Gastroesophageal sphincter (tissue), 4 donors: ENCODE results near the gene SLC4A8. TPM values are rescaled to one million over a fixed set of nuclear protein-coding genes. Genes with fewer than 3 reads are reported as not detected.

Source experiments
- ATAC-seq: fragments of 150-250 bp; one replicate; pipeline ENCODE4 v1.9.1; 2016; ENCODE audit warnings: mild to moderate bottlenecking, moderate library complexity
- H3K27ac ChIP-seq, 4 donors: fragments of 200-600 bp; sonication (generic) in 3 of 4; 1 replicate in 3 of 4; 2 replicates in 1 of 4; pipeline ENCODE4 v1.5.1; 2016 to 2019
- H3K27me3 ChIP-seq: fragments of 200-600 bp; sonication (generic); one replicate; pipeline ENCODE4 v1.5.1; 2019
- H3K36me3 ChIP-seq, 2 donors: fragments of 200-600 bp; sonication (generic); one replicate each; pipeline ENCODE4 v1.5.1; 2019; ENCODE audit warnings: control low read depth in 1 of 2
- H3K4me1 ChIP-seq, 3 donors: fragments of 200-600 bp; sonication (generic); 1 replicate in 2 of 3; 2 replicates in 1 of 3; pipeline ENCODE4 v1.5.1; 2016 to 2019; ENCODE audit warnings: control low read depth in 2 of 3
- H3K4me3 ChIP-seq, 2 donors: fragments of 200-600 bp; sonication (generic); one replicate each; pipeline ENCODE4 v1.5.1; 2019; ENCODE audit warnings: mild to moderate bottlenecking in 1 of 2, moderate library complexity in 1 of 2
- H3K9me3 ChIP-seq, 3 donors: fragments of 200-600 bp; sonication (generic); one replicate each; pipeline ENCODE4 v1.5.1; 2017 to 2019; ENCODE audit warnings: control low read depth in 2 of 3
- EP300 ChIP-seq: sonication (generic); formaldehyde crosslinking; IDR thresholded peaks from one replicate; pipeline ENCODE4 v1.6.1; 2017; ENCODE audit warnings: antibody characterized with exemption, mild to moderate bottlenecking
- POLR2A ChIP-seq, 2 donors: fragments of 450-650 bp; IDR thresholded peaks; one replicate each; pipeline ENCODE4 v1.6.1; 2017; ENCODE audit warnings: antibody characterized with exemption in 2 of 2, mild to moderate bottlenecking in 2 of 2, moderate library complexity in 1 of 2
- POLR2AphosphoS5 ChIP-seq: sonication (generic); formaldehyde crosslinking; IDR thresholded peaks from one replicate; pipeline ENCODE4 v1.6.1; 2017; ENCODE audit warnings: antibody characterized with exemption
- WGBS, 2 donors: methylation state at CpG; one replicate each; pipeline ENCODE4 v1.1.5; 2018; ENCODE audit warnings: low coverage in 1 of 2; 5-methylcytosine and 5-hydroxymethylcytosine counted together
- total RNA-seq, 4 donors: library from RNA; depleted of rRNA; stranded (reverse); fragments of >200 nt; gene quantifications; one replicate each; pipeline ENCODE4 v1.1.0, GENCODE V29; 2016
- TF ChIP-seq, protein P1 (sequence below), 4 experiments: fragments of 200-600 bp in 2 of 4; fragments of 450-650 bp in 2 of 4; sonication (generic) in 1 of 4; IDR thresholded peaks; one replicate each; pipeline ENCODE4 v1.5.1; 2017 to 2019; ENCODE audit warnings: antibody characterized with exemption in 4 of 4, mild to moderate bottlenecking in 2 of 4, moderate library complexity in 2 of 4

SLC4A8 gene
- 1 to 10 TPM in 1 of 4 donors, under 1 TPM in 3; 0.27 to 5.3 (median 0.76) TPM for total RNA-seq

DNA sequence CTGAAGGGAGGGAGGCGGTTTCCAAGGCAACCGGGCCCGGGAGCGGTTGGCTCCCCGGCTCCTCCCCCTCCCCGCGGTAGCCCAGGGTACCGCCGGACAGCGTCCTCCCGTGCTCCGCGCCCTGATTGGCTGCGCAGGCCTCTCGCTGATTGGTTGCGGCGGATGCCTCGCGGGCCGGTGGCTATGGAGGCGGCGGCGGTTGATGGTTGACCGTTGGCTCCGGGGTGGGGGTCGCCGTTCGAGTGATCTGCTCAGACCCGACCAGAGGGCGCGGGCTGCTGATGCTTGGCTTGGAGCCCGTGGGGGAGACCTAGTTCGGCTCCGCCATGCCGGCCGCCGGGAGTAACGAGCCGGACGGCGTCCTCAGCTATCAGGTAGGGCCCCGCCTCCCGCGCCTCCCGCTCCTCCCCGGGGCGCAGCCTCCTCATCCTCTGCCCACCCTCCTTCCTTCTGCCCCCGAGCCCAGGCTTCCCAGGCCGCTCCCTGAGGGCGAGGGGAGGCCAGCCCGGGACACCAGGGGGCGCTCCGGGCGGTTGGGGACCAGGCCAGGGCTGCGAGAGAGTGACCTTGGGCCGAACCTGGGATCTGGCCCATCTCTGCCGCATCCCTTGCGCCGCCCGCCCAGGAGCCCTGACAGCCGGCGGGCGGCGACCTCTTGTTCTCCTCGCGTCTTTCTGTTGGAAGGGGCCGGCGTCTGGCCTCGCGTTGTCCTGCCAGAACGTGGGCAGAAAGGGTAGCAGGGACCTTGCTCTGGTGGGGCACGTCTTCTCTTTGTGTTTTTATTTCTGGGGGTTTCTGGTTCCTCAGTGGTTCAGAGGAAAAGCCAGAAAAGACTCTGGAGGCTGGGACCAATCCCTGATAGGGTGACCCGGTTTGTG lies at the start of gene SLC4A8:
Gene SLC4A8 (plus strand): TSS at position 170 of the 878 bp plus-strand sequence. CDS start 157 bp downstream, at position 327.
- H3K36me3 ChIP-seq, result no peaks in the 10 kb centered on the region
- peak within 1 kb of the TSS; percentile 48 to 68 for H3K4me3 ChIP-seq
- peak within 1 kb of the TSS in 2 of 4 donors; percentile 43 to 44 for H3K27ac ChIP-seq
- ATAC-seq, result peak; percentile 94
- no peaks in the 10 kb centered on the region for H3K9me3 ChIP-seq
- 13% methylated on average over 8 of the region's 73 CpGs; no CpG with 5 or more reads in 1 of the 2 donors for WGBS, 2 donors
- TF ChIP-seq POLR2A (IDR thresholded peaks at IDR 0.05), result no peak
- TF ChIP-seq EP300, result no peak
- TF ChIP-seq POLR2AphosphoS5, result no peak
- TF ChIP-seq, protein P1, sequence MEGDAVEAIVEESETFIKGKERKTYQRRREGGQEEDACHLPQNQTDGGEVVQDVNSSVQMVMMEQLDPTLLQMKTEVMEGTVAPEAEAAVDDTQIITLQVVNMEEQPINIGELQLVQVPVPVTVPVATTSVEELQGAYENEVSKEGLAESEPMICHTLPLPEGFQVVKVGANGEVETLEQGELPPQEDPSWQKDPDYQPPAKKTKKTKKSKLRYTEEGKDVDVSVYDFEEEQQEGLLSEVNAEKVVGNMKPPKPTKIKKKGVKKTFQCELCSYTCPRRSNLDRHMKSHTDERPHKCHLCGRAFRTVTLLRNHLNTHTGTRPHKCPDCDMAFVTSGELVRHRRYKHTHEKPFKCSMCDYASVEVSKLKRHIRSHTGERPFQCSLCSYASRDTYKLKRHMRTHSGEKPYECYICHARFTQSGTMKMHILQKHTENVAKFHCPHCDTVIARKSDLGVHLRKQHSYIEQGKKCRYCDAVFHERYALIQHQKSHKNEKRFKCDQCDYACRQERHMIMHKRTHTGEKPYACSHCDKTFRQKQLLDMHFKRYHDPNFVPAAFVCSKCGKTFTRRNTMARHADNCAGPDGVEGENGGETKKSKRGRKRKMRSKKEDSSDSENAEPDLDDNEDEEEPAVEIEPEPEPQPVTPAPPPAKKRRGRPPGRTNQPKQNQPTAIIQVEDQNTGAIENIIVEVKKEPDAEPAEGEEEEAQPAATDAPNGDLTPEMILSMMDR (IDR thresholded peaks at IDR 0.05), result peak; percentile 37 to 80 (median 45)
- H3K27me3 ChIP-seq, result peaks cover 24% of the 10 kb centered on the region
- H3K4me1 ChIP-seq, result peaks cover 0 to 13% (median 6%) of the 10 kb centered on the region in 3 donors

DNA sequence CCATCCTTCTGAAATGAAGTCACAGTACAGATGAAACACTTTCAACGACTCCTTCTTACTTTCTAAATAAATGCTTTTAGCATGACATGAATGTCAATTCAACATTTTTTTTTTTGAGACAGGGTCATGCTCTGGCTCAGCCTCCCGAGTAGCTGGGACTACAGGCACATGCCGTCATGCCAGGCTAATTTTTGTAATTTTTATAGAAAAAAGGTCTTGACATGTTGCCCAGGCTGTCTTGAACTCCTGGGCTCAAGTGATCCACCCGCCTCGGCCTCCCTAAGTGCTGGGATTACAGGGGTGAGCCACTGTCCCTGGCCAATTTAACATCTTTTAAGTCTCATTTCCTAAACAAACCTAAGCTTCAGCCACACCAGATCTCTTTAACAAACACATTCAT lies 49.8 kb upstream of the SLC4A8 start:
- Histone ChIP-seq H3K36me3 (no peaks in the 10 kb centered on the region), H3K9me3 (no peaks in the 10 kb centered on the region), H3K4me1 (peaks cover 0 to 11% (median 0%) of the 10 kb centered on the region in 3 donors), H3K27me3 (no peaks in the 10 kb centered on the region), H3K4me3 (no peak overlapping the region), H3K27ac (no peak overlapping the region)
- no peak for TF ChIP-seq POLR2A (IDR thresholded peaks at IDR 0.05)
- TF ChIP-seq, protein P1 (IDR thresholded peaks at IDR 0.05), result no peak
- TF ChIP-seq POLR2AphosphoS5, result no peak
- no peak for TF ChIP-seq EP300
- WGBS, 2 donors, result 57 to 63% methylated on average over 1 to 3 of the region's 5 CpGs
- no peak for ATAC-seq

DNA sequence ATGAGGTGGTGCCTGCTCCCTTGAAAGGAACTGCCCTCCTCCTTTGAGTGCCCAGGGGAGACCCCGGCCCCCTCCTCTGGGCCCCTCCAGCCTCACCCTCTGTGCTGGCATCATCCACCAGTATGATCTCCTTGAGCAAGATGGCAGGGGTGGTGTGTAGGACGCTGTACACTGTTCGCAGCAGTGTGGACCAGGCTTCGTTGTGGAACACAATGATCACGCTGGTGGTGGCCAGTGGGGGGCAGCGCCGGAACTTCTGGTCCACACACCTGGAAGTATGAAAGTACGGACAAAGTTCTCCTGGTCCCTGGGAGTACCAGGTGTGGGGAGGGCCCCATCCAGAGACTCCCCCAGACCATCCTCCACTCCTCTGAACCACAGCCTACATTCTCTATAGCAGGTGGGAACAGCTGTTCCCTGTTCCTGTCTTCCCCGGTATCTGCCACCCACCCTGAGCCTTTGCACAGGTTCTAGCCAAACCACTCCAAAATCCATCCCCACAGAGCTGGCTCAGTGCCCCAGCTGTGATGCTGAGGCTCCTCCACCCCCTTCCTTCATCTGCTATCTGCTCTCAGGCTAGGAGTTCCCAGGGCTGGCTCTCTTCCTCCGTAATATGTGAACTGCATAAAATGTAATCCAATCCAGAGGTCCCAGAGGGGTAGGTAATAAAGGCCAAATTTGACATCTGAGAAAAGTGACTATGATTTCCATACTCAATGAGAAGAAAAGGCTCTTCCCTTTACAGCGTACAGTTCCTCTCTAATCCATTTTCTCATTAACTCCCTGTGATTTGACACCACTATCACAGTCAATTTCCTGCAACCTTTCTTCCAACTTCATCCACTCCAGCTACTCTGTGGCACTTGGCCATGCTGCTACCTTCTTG lies 47.3 kb upstream of the SLC4A8 start:
- H3K4me3 ChIP-seq, result no peak overlapping the region
- peaks cover 0 to 11% (median 0%) of the 10 kb centered on the region in 3 donors for H3K4me1 ChIP-seq
- no peak for TF ChIP-seq EP300
- H3K9me3 ChIP-seq, result no peaks in the 10 kb centered on the region
- WGBS, 2 donors, result 70 to 87% methylated on average over 8 of the region's 11 CpGs
- no peaks in the 10 kb centered on the region for H3K27me3 ChIP-seq
- ATAC-seq, result no peak
- no peaks in the 10 kb centered on the region for H3K36me3 ChIP-seq
- no peak overlapping the region for H3K27ac ChIP-seq

GRCh38 chr12:51378749-51379148 lies 45.9 kb upstream of the SLC4A8 start:
- Histone ChIP-seq H3K27me3 (no peaks in the 10 kb centered on the region), H3K36me3 (no peaks in the 10 kb centered on the region), H3K27ac (no peak overlapping the region), H3K4me1 (peaks cover 0 to 13% (median 0%) of the 10 kb centered on the region in 3 donors), H3K9me3 (no peaks in the 10 kb centered on the region), H3K4me3 (no peak overlapping the region)
- TF ChIP-seq EP300 (no peak), POLR2AphosphoS5 (no peak), POLR2A (IDR thresholded peaks at IDR 0.05) (no peak)
- TF ChIP-seq, protein P1 (IDR thresholded peaks at IDR 0.05), result no peak
- no peak for ATAC-seq
- WGBS, 2 donors, result 80 to 82% methylated on average over 2 of the region's 2 CpGs

DNA sequence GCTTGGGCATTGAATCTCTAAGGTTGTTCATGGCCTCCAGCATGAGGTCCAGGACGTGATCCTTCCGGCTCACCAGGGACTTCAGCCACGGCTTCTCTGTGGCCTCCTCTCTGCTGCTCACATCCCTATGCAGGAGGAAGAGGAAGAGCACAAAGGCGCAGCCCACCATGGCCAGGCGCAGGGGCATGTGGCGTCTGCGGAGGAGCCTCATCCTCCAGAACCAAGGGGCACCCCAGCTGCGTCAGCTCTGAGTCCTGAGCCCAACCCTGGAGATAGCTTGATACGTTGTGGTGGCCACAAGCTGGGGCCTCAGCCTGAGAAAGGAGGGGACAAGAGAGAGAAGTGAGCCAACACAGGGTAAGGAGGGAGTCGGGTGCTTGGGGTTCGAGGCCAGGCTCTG lies 45.1 kb upstream of the SLC4A8 start:
- no peak overlapping the region for H3K27ac ChIP-seq
- no peak for ATAC-seq

More for the DNA sequence above, 45.1 kb upstream of the SLC4A8 start:
- WGBS, 2 donors, result 76 to 100% methylated on average over 2 of the region's 11 CpGs
- H3K36me3 ChIP-seq, result no peaks in the 10 kb centered on the region
- no peaks in the 10 kb centered on the region for H3K9me3 ChIP-seq
- H3K27me3 ChIP-seq, result no peaks in the 10 kb centered on the region
- H3K4me3 ChIP-seq, result no peak overlapping the region
- TF ChIP-seq, protein P1 (IDR thresholded peaks at IDR 0.05), result no peak
- no peak for TF ChIP-seq POLR2AphosphoS5
- H3K4me1 ChIP-seq, result peaks cover 0 to 13% (median 0%) of the 10 kb centered on the region in 3 donors
